Measurements from ENCODE around the gene COMMD1. TPM values are rescaled to one million over a fixed set of nuclear protein-coding genes. Genes with fewer than 3 reads are reported as not detected.

COMMD1 gene
- total RNA-seq, 6 donors from 2014 or later = 27.0 to 59.7 (median 35.6) TPM

- no peak for ATAC-seq (ENCODE audit: low FRiP score in 2 of 2)
- 56 to 70% methylated on average over 3 of the region's 3 CpGs for WGBS, 2 donors
- Histone ChIP-seq H3K27me3 (no peaks in the 10 kb centered on the region), H3K9me3 (no peaks in the 10 kb centered on the region), H3K27ac (no peak overlapping the region), H3K36me3 (no peaks in the 10 kb centered on the region), H3K4me1 (peaks cover 0 to 9% (median 2%) of the 10 kb centered on the region in 4 donors), H3K4me3 (no peak overlapping the region)
- TF ChIP-seq POLR2A (IDR thresholded peaks at IDR 0.05) (no peak), CTCF (IDR thresholded peaks at IDR 0.05) (peak; percentile 31 to 64 (median 47))
- DNase-seq = no peak
These were observed 88.0 kb downstream of the COMMD1 start for GRCh38 chr2:61993422-61994024.

- Histone ChIP-seq H3K4me3 (no peak overlapping the region), H3K36me3 (no peaks in the 10 kb centered on the region), H3K9me3 (no peaks in the 10 kb centered on the region), H3K4me1 (peaks cover 0 to 9% (median 2%) of the 10 kb centered on the region in 4 donors), H3K27me3 (no peaks in the 10 kb centered on the region), H3K27ac (no peak overlapping the region)
- TF ChIP-seq POLR2A (IDR thresholded peaks at IDR 0.05) (no peak), EP300 (IDR thresholded peaks at IDR 0.05) (no peak), POLR2AphosphoS5 (IDR thresholded peaks at IDR 0.05) (no peak), CTCF (IDR thresholded peaks at IDR 0.05) (no peak)
- ATAC-seq (ENCODE audit: low FRiP score in 2 of 2) (no peak), DNase-seq (no peak)
- 94 to 100% methylated on average over 1 of the region's 1 CpG for WGBS, 2 donors
These were observed 89.1 kb downstream of the COMMD1 start for GRCh38 chr2:61994531-61994930.

GRCh38 chr2:61995065-61995464, 89.6 kb downstream of the COMMD1 start:
- no peaks in the 10 kb centered on the region for H3K27me3 ChIP-seq
- H3K4me3 ChIP-seq = no peak overlapping the region
- TF ChIP-seq CTCF (IDR thresholded peaks at IDR 0.05) = no peak
- TF ChIP-seq POLR2AphosphoS5 (IDR thresholded peaks at IDR 0.05) = no peak
- TF ChIP-seq POLR2A (IDR thresholded peaks at IDR 0.05) = no peak
- TF ChIP-seq EP300 (IDR thresholded peaks at IDR 0.05) = no peak
- ATAC-seq (ENCODE audit: low FRiP score in 2 of 2) (no peak), DNase-seq (no peak)
- no peaks in the 10 kb centered on the region for H3K9me3 ChIP-seq
- WGBS, 2 donors = 58 to 72% methylated on average over 4 of the region's 4 CpGs
- peaks cover 0 to 9% (median 2%) of the 10 kb centered on the region in 4 donors for H3K4me1 ChIP-seq
- no peaks in the 10 kb centered on the region for H3K36me3 ChIP-seq
- no peak overlapping the region for H3K27ac ChIP-seq

GRCh38 chr2:61995515-61995914, 90.0 kb downstream of the COMMD1 start:
- 67 to 68% methylated on average over 2 of the region's 2 CpGs for WGBS, 2 donors
- no peaks in the 10 kb centered on the region for H3K27me3 ChIP-seq
- DNase-seq = no peak
- no peak overlapping the region for H3K4me3 ChIP-seq
- H3K4me1 ChIP-seq = peaks cover 0 to 9% (median 2%) of the 10 kb centered on the region in 4 donors
- no peak for ATAC-seq (ENCODE audit: low FRiP score in 2 of 2)
- no peaks in the 10 kb centered on the region for H3K9me3 ChIP-seq
- H3K27ac ChIP-seq = no peak overlapping the region
- TF ChIP-seq CTCF (IDR thresholded peaks at IDR 0.05) = no peak
- no peak for TF ChIP-seq EP300 (IDR thresholded peaks at IDR 0.05)
- no peak for TF ChIP-seq POLR2AphosphoS5 (IDR thresholded peaks at IDR 0.05)
- no peak for TF ChIP-seq POLR2A (IDR thresholded peaks at IDR 0.05)
- no peaks in the 10 kb centered on the region for H3K36me3 ChIP-seq

GRCh38 chr2:61998426-61998825, 93.0 kb downstream of the COMMD1 start:
- Histone ChIP-seq H3K4me3 (no peak overlapping the region), H3K9me3 (no peaks in the 10 kb centered on the region), H3K36me3 (peaks cover 0 to 14% (median 0%) of the 10 kb centered on the region in 4 donors), H3K4me1 (peaks cover 0 to 9% (median 2%) of the 10 kb centered on the region in 4 donors), H3K27me3 (no peaks in the 10 kb centered on the region), H3K27ac (no peak overlapping the region)
- DNase-seq (no peak), ATAC-seq (ENCODE audit: low FRiP score in 2 of 2) (no peak)
- TF ChIP-seq POLR2A (IDR thresholded peaks at IDR 0.05) = no peak
- TF ChIP-seq CTCF (IDR thresholded peaks at IDR 0.05) = no peak
- no peak for TF ChIP-seq EP300 (IDR thresholded peaks at IDR 0.05)
- no peak for TF ChIP-seq POLR2AphosphoS5 (IDR thresholded peaks at IDR 0.05)
- 84% methylated on average over 8 of the region's 8 CpGs for WGBS, 2 donors
